NCI-H510A (cell line): ENCODE data around the gene SPOCK1.

Experiments
- DNase-seq: peaks from one replicate; lab custom pipeline; 2025; lab: John Stamatoyannopoulos, UW

SPOCK1 gene

DNA sequence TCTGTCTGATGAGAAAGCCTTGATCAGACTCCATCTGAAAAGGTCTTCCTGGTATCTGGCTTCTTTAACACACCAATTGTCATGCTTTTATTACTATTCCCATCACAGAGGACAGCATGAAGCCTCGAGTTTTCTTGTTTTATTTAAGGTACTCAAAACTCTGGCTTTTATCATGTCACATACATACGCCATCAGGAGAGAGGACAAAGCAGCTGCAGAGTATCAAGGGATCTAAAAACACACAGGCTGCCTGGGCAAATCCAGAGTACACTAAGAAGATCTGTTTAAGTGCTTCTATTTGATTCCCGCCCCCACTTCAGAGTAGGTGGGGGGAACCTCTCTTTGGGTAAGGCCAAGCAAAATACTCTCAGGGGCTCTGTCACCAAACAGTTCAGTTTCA, 277.2 kb downstream of the SPOCK1 start:
- DNase-seq: no peak

DNA sequence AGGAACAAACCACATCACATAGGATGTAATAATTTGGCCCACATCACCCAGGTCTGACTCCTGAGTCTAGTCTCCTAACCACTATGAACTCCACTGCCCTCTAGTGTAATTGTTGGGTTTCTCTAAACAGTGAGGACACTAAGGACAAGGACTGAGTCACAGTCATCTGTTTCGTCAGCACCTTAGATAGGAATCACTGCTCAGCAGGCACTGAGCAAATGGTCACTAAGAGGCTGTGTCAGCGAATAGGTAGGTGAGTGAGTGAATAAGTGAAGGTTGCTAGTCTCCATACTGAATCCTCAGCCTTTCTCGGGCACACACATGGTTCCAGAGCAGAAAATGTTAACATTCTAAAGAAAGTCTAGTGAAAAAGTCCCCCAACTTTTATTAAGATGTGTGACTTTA, 278.6 kb downstream of the SPOCK1 start:
- DNase-seq: no peak

DNA sequence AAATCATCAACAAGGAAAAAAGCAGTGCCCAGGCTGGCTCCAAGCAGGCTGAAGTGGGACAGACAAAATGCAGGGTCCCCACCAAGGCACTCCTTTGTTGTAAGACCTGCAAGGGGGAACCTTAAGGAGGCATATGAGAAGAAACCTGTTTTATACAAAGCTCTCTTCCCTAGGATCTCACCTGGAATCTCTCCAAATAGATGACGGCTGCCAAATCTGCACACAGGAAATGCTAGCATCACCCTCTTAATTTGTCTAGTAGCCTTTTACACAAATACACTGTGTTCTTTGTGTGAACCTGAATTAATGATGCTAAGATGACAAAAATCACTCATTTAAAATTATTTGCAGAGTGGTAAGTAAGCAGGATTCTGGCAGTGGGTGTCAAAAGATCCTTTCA, 280.2 kb downstream of the SPOCK1 start:
- DNase-seq: no peak

DNA sequence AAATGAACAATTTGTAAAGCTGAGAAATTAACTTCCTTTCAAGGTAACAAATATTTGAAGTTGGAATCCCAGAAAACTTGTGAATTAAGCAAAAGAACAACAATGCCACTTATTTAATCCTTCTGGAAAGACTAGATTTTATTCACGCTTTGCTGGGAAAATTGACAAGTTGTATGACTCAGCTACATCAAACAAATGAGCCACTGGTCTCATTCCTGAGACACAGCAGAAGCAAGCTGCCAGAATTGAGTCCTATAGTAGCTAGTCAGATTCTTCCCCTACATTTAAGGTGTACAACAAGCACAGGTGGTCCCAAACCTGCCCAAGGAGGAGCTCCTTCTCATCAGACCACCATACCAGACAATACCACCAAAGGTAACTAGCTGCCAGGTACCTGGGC, 280.7 kb downstream of the SPOCK1 start:
- no peak for DNase-seq

DNA sequence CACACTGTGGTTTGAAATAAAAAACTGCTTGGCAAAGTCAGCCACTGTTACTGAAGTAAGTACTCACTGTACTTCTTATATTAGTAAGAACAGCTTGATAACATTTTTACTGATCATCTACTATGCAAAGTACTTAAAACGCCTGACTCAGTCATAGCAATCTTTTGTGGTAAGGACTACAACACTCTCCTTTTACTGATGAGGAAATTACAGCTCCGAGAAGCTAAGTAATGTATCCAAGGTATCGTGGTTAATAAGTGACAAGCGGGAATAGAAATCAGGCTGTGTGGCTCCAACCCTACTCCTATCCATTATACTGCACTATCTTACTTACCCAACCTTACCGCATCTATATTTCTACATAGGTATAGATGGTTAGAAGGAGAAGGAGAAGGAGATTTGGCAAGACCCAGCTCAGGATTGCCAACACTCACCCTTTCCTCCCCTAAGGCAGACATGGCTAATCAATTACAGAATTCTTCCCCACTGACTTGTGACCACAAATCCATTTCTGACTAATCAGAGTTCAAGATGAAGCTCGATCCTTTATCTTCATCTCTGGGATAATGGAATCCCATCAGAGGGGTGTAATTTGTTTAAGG, 281.4 kb downstream of the SPOCK1 start:
- DNase-seq: no peak

DNA sequence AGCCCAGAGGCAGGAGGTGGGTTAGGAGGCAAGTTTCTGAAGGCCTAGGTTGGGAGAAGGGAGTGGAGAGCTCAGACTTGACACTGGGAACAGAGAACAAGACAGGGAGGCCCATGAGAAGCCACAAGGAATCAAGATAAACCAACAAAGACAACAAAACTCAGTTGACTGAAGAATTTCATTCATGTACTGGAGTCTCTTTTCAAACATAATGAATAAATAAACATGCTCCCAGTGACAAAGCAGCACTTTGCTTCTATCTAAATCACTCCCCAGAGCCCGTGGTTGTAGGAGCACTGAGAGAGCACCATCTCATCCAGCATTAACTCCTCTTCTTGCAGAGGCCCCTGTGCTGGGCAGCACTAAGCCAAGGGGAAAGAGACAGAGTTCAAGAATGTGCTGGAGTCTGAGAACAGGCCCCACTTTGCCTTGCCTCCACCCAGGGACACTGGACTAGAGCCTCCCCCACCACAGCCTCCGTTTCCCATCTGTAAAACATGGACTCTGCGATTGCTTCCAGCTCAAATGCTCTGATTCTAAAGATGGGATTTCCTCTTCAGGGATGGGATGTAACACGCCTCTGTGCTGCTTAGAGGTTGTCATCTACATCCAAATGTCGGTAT, 282.0 kb downstream of the SPOCK1 start:
- DNase-seq: no peak

DNA sequence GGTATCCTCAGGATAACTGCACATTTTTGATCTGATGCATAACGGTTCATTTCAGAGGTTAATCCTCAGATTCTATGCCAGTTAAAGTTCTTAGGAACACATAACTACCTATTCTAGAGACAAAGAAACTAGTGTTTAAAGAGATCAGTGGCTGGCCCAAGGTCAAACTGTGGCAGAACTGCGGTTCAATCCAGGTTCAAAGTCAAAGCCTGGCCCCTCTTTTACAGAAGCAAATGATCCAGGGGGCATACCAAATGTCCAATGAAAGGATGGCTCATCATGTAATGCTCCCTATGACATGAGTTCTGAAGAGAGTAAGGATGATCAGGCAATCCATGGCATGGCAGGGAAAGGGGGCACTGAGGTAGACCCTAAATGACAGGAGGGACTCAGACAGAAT, 283.3 kb downstream of the SPOCK1 start:
- no peak for DNase-seq

DNA sequence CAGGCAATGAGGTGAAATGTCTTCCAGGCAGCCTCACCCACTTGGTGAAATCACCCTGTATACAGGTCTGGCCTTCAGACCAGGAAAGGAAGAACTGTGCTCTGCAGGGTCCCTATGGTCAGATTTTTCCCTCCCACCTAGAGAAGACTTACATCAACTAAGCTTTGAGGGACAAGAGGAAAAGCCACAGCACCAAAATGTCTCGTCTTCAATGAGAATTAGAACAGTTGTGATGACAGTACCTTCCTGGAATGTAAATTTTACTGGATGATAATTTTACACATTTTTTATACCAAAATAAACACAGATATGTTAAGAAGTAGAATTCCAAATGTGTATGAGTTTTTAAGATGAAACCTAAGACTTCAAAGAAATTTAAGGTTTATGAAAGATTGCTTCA, 283.9 kb downstream of the SPOCK1 start:
- DNase-seq: no peak

DNA sequence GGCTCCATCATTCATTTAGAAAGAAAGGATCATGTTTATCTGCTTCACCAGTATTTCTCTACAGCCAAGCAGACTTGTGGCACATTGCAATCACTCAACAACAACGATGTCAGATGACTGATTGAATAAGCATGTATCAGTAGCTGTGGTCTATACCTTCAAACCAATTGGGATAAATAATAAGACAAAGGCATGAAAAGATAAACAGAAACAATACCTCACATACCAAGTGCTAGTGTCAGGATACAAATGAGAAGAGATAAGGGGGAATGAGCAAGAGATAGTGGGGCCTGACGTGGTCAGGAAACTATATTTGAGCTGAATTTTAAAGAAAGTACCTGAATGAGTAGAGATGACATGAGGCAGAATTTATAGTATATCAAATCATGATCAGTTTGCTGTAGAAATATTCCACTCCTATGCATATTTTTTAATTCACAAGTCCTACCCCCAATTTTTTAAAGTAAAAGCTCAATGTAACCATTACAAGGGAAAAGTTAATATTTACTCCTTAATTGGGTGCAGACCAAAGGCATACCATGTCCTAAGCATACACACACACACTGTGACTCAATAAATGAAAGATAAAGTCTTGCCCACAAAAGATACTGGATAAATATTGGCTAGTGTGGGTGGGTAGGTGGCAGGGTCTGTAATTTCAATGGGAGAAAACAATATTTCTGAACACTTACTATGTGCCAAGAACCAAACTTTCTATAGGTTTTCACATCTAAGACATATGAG, 284.5 kb downstream of the SPOCK1 start:
- DNase-seq: no peak

DNA sequence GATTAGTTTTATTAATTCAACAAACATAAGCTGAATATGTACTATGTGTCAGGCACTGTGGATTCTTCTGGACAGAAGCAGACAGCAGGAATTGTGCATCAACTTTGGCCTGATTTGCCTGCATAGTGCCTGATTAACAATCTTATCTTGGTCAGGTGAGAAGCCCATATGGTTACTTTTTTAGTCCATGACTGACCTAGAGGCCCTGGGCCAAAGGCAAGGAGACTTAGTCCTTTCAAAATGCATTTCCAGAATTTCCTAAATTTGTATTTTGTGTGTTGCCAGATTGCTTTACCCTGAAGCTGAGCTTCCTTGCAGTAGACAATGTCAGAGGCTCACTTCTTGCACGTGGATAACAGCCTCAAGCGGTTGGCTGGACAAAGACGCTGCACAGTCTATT, 286.7 kb downstream of the SPOCK1 start:
- no peak for DNase-seq

DNA sequence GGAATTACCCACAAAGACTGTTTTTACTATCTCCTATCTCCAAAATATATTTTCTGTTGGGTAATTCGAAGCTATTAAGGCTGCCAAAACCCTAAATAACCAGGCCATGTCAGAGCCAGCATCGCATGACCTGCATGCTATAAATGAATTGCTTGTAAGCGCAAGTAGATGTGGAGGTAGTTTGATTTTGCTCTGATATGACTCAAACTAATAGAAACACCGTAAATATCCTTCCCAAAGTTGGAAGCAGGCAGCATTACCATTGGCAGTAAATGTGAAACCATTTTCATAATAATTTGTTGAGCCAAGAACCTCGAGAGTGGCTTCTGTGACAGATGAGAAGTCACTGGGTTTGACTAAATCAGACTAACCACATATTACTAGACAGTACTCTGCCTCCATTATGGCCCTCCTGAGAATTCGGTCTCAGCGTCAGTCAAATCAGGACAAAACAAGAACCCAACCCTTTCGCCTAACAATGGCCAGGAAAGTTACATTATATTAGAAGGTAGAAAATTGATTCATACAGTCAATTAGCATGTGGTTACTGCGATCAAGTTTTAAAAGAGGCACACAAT, 289.8 kb downstream of the SPOCK1 start:
- DNase-seq: no peak

DNA sequence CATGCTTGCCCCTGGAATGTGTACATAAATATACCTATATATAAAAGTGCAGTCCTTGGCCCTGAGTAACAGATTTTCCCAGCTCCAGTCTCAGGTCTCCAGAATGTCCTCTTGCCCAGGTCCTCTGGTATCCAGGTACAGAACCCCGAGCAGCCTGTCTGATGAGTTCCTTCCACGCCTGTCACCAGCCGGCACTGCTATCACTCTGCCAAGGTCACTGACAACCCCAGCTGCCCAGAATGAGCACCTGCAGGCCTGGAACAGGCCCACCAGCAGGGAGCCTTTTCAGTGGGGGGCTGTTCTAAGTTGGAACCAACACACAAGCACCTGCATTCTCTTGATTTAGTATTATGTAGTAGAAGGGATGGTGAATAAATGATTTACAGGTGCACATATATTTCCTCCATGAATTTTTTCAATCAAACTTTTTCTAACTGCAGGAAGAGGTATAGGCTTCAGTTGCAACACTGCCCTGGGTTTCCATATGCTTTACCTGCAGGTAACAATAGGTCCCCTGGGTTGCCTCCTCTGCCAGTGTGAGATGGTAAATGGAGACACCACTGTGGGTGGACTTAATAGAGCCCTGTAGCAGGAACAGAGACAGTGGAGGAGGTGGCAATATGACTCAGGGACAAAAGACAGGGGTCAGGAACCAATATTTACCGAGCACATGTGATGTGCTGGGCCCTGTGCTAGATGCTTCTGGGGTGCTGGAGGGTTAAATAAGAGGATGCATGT, 291.9 kb downstream of the SPOCK1 start:
- no peak for DNase-seq

DNA sequence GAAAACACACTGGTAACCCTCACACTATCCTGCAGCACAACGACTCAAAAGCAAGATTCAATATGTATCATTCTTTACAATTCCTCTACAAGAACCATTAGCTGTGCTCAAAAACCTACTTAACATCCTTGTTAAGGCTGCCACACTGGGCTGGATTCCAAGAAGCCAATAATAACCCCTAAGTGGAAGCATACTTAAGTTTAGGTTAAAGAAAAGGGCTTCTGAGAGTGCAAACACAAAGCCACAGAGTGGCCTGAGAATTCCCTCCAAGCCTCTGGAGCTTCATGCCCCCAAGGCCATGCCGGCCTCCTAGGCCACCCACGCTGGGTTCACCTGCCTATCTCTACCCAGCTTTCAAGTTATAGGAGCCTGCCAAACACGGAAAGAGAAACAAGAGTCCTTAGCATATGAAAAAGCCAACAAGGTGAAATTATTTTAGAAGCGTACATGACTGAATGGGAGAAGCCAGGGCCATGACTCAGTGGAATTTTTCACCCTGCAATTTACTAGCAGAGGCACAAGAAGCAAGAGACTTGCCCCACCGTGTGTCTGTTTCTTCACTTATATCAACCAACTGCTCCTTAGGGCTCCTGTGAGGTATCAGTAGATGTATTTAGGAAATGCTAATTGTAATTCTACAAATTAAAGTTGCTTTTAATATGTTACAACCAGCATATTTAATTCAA, 293.0 kb downstream of the SPOCK1 start:
- DNase-seq: no peak

DNA sequence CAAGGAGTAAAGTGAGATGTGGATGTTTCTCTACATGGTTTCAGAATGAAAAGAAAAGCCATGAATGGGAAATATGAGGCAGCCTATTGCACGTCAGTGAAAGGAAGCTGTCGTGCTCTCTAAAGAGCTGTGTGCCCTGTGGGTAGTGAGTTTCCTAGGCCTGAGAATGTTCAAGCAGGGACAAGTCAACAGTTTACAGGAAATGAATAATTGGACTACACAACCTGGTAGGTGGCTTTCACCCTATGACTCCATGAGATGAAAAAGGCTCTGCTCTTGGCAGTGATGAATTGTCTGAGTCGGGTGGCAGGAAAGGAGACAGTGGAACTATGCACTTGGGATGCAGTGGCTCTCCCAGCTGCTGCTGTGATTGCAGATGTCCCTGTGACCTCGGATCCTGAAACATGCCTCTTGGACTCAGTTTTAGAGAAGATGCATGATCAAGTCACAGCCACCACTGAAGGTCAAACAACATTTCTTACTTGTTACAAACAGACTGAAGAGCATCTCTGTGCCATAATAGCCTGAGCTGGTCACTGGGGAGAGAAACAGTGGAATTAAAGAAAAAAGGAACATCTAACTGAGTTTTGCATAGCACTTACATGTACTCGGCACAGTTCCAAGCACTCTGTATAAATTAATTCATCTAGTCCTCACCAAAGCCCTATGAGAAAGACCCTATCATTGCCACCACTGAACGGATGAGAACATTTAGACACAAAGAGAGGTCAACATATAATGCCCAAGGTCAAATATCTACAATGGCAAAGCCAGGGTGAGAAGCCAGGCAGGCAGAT, 293.7 kb downstream of the SPOCK1 start:
- no peak for DNase-seq

DNA sequence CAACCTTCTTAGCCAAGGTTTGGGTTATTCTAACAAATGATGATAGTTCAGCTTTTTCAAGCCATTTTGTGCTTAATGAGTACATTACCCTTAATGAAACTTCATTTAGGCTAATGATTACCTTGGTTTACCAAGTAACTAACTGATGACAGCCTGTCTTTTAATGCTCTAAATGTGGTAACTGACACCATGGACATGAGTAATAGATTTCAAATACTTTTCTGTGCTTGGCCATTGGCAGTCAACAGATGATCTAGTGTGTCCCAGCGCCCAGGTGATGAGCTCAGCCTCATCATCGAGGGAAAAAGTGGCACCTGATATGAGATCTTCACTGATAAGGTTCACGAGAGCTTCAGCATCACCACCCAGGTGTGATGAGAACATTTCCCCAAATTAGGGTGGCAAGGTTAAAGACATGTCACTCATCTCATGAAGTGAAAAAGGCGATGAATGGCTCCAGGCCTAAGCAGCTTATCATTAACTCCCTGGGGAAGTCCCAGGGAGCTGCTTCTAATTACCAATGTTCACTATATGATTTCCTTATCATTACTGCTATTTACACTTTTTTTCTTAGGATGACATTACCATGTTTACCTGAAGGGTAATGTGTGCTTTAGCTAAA, 296.0 kb downstream of the SPOCK1 start:
- no peak for DNase-seq

DNA sequence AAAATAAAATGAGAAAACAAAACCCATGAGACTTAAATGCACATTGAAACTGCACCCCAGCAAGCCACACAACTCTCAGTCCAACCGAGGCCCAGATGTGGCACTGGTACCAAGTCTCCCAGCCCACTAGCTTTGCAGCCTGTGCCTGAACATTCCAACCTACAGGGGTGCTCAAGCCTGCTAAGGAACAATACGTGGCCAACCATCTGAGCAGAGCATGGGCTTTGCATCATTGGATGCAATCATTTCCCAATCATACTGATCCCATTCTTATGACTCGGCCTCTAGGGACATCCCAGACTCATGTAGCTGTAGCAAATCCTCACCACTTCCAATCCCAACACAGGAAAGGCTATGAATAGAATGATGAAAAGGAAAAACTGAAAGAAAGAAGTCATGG, 297.2 kb downstream of the SPOCK1 start:
- DNase-seq: no peak

DNA sequence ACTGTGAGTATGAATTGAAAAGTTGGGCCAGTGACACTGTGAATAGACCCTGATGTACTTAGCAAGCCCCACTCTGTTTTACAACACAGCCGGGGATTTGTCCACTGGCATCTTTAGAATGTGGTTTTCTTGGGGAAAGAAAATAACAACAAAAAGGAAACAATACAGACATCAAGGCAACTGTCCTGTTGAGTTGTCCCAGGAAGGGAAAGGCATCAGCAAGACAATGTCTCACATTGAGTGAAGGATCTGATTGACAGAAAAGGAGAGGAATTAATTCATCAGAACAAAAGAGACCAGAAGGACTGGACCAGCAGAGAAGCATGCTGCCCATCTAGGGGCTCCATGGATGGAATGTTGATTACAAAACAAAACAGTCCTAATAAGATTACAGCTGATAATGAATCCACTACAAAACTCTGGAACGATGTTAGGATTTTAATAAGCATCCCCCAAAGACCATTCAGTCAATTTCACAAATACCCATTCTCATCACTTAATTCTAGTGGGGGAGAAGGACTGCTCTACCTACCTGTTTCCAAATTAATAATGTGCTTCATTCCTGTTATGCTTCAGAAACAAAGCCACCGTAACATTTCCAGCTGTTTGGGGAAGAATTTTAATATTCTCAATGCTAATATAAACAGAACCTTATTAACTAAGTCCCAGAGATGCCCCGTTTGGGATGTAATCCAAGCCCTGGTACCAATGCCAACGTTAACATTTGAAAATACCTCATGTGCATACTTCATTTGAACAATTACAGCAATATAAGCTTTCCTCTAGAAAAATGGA, 298.0 kb downstream of the SPOCK1 start:
- DNase-seq: no peak

DNA sequence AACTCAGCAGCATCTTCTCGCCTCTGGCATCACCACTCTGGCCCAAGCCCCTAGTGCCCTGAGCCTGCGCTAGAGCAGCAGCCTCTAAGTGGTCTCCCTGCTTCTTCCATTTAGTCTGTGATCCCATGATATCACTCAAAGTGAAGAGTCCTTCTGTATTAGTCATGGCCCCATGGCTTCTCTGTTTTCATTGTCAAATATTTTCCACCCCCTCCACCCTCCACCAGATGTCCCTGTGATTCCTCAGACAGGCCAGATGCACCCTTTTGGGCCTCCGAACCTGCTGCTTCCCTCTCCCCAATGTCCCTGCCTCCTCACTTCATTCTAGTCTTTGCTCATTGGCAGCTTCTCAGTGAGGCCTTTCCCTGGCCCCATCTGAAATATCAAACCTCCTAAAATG, 299.2 kb downstream of the SPOCK1 start:
- no peak for DNase-seq

DNA sequence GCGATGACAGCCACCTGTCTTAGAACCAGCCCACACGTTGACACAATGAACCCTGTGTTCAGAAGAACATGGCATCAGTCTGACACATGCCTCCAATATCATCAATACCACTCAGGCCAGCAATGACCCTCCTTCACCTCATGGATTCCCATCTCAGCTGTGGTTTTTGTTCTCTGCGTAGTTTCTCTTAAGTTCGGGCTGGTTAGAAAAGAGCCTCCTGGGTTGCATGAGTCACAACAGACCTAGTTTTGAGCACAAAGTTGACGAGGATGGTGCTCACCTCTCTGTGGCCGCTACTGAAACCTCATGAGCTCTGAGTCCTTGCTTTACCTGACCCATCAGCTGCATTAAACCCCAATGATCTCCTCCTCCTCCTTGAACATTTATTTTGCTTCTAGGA, 299.9 kb downstream of the SPOCK1 start:
- DNase-seq: no peak

DNA sequence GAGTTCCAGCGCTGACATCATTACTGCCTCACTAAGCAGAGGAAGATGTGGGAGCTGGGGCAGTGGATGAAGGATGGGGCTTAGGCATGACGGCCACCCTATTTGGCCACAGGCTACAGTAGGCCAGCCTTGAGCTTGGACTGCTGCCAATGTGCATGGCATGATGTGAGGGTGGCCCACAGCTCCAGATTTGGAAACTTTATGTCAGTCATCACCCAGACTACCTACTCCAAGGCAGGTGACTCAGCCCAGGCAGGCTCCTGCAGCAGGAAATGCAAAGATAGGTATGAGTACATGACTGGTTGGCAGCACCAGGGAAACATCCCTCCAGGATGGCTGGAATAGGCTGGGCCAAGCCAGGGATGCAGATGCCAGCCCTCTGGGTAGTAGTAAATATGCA, 303.6 kb downstream of the SPOCK1 start:
- DNase-seq: no peak
